Head of caudate nucleus (tissue), 42 donors: ENCODE results near the gene FASTK.

Source experiments
- DNase-seq, 42 donors: peaks; one replicate each; pipeline versions ENCODE4 v3.0.0 to v3.0.0-alpha.2; 2020 to 2021; ENCODE audit warnings: mixed read lengths in 7 of 42
- intact Hi-C: fragments of 100-400 bp; cut with DNase I; formaldehyde crosslinking; loops from one replicate; pipeline ENCODE4 v1.15.0; 2022

Gene FASTK

DNA sequence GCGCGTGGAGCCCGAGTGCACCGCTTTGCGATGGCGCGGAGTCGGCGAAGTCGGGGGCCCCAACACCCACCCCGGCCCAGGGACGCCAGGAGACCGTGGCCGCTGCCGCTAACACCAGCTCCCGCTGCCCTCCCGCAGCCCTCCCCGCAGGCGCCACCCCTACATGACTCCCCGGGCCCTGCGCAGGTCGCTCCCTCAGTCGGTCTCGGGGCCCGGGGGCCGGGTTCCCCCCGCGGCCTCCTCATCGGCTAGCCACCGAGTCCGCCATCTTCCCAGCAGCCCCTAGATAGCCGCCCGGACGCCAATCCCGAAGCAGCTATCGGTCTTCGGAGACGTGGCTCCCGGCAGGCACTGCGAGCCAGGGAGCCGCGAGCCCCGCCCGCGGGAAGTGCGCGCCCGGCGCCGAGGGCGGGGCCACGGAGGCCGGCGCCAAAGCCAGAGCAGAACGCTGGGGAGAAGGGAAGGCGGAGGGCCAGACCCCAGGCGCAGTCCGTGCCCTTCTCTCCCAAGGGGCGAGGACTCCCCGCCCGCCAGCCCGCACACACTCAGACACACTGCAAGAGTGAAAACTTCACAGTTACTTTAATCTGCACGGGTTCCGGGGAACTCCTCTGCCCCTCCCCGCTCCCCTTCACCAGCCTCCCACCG, at the start of gene FASTK:
Gene FASTK (minus strand): TSS at position 288 of the 648 bp plus-strand sequence. CDS start 43 bp downstream, at position 245.
- peak; percentile 87 to 98 (median 96) for DNase-seq
- intact Hi-C loops = loop anchor here (2.0 kb wide), 1 partner anchor 22 kb away; the partner anchor contains the start of gene SLC4A2

GRCh38 chr7:151129960-151130591, 49.5 kb upstream of the FASTK start:
- DNase-seq = no peak
- intact Hi-C loops = no loop called here

DNA sequence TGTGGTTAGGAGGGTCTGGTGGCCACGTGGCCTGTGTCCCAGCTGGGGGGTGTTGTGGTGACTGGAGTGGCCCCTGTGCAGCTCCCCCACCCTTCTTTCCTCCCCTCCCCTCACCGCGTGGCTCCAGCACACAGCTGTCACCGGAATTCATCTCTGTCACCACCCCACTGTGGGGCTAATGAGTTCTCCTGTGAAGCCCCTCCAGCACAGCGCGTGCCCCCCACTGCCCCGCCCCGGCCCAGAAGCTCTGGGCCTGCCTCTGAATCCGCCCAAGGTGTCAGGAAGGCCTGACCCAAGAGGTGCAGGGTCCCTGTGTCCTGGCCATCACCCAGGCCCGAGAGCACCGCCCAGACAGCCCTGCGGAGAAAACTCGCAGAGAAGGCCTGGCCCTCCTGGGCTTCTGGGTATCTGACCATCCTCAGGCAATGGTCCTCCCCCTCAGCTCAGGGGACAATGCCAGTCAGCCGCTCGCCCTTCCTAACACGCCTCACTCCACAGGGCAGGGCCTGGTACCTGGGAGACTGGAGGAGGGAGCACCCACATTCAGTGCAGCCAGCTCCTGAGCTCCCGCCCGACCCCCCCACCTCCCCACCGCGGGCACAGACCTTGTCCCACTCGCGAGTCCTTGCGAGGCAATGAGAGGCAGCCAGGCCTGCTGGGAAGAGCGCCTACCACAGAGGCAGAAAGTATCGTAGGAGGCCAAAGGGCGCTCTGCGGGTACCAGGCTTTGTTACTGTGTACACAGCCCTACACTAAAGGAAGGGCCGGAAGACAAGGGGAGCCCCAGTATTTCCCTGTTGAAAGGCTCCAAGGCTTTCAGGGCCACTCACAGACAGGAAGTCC, 48.7 kb upstream of the FASTK start:
- intact Hi-C loops = no loop called here
- no peak for DNase-seq

DNA sequence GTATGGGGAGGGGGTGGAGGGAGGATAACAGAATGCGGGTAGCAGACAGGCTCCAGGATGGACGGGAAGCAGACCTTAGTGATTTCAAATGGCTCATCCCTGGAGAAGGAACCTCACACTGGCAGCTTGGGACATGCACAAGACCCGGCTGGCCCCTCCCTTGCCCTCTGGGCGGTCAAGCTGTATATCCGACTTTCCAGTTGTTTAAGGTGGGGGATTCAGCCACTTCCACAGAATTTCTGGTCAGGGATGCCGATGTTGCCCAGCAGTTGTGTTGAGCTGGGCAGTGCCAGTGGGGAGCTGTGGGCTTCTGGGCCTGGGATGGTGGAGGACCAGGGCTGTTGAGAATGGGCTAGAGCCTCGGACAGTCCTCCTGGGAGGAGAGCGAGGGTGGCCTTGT, 48.1 kb upstream of the FASTK start:
- intact Hi-C loops = no loop called here
- no peak for DNase-seq

DNA sequence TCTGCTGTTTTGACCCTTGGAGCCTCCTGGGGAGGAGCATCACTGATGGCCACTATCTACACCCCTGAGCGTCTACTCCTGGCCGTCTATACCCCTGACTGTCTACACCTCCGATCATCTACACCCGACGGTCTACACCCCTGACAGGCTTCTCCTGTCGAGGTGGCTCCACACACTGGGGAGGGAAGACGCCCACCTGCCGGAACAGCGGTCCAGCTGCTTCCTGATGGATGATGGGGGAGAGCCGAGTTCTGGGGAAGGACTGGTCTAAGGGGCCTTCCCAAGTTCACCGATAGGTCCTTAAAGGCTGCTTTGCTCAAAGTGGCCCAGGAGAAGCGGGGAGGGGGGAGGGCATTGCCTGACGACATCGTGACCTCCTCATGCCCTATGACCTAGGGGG, 47.5 kb upstream of the FASTK start:
- intact Hi-C loops = no loop called here
- DNase-seq = no peak

DNA sequence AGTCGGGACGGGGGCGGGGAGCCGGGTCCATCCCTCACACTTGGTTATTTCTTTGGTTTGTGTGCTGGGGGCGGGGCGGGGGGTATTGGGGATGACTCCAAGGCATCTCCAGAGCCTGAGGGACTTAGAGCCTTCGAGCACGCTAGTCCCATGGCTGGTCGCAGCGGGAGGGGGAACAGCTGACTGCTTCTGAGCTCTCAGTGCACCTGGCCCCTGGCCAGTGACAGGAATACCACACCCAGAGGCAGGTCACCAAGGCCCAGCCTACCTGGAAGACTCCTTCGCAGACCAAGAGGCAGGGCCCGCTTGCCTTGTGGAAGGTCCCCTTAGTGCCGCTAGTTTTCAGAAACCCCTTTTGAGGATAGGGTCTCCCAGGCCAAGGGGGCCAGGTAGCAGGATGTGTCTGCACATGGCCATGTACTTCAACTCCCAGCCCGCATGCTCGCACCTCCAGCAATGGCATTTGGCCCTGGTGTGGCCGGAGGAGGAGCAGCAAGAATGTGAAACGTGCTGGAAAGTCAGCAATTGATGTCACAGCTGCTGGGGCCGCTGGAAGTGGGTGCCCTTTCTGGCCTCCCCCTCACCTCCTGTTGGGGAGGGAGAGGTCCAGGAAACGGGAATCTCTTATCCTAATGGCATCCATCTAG, 46.0 kb upstream of the FASTK start:
- DNase-seq = no peak
- intact Hi-C loops = no loop called here

DNA sequence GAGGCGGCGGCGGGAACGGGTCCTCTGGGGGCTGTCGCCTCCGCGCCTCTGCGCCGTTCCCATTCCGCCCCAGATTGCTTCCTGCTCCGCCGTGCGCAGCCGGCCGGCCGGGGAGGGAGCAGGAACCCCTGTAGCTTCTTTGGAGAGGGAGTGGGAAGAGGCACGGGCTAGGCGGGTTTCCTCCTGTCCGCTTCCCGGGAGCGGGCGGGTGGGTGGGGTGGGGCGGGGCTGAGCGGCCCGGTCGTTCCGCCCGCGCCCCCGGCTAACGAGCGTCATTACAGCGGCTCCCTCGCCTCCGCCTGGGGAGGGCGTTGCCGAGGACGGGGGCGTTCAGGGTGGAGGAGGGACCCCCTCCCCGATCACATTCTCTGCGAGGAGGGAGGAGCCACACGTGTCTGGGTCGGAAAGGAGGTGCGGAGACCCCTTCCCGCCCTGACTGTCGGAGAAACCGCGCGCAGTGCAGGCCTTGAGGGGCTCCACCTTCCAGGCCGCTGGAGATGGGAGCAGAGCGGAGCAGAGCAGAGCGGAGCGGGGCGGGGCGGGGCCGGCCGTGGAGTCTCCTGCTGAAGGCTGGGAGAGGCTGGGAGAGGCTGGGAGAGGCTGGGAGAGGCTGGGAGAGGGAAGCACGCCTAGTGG, 45.4 kb upstream of the FASTK start:
- intact Hi-C loops = no loop called here
- DNase-seq = peak in 21 of 42 donors; percentile 16 to 71 (median 44)

DNA sequence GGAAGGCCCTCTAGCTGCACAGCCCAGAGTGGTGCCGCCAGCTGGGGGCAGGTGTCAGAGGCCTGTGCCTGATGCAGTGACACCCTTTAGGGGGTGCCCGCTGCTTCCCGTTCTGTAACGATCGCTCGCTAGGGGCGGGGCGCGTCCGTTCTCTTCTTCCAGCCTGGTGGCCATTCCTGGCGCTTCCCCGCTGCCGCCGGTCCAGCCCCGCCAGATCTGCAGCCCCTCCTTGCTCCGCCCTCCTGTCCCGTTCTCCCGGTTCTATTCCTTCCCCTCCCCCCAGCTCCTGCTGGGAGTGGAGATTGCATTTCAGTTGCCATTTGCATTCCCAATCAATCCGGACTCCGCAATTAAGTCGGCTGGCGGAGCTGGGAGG, 44.8 kb upstream of the FASTK start:
- peak in 10 of 42 donors; percentile 21 to 54 (median 36) for DNase-seq
- intact Hi-C loops = no loop called here

- no peak for DNase-seq
- intact Hi-C loops = loop anchor here (1.0 kb wide), 1 partner anchor 47 kb away; no protein-coding TSS in a partner anchor
Measured at GRCh38 chr7:151124899-151125399, 44.3 kb upstream of the FASTK start.

- no peak for DNase-seq
- intact Hi-C loops = loop anchor here (1.0 kb wide), 1 partner anchor 48 kb away; no protein-coding TSS in a partner anchor
Measured at GRCh38 chr7:151124481-151124880, 43.9 kb upstream of the FASTK start.

- peak; percentile 70 to 96 (median 90) for DNase-seq
- intact Hi-C loops = loop anchor here (1.0 kb wide), 1 partner anchor 48 kb away; no protein-coding TSS in a partner anchor
Measured at GRCh38 chr7:151123822-151124464, 43.3 kb upstream of the FASTK start.

GRCh38 chr7:151123158-151123821, 42.7 kb upstream of the FASTK start:
- DNase-seq = no peak
- intact Hi-C loops = no loop called here

DNA sequence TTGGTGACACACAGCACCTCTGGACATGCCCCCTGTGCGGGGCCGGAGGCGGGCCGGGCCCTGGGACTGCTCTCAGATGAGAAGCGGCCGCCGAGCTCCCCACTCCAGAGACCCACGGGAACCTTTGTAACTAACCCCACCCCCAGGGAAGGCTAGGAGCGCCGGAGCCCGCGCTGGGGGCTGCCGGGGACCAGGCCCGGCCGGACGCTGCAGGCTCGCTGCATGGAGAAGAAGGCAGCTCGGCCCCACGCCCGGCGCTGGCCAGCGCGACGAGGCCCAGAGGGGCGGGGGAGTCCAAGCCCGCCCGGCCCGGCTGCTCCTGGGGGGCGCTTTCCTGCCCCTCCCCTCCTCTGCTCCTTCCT, 42.2 kb upstream of the FASTK start:
- DNase-seq = no peak
- intact Hi-C loops = no loop called here

- no peak for DNase-seq
- intact Hi-C loops = no loop called here
Measured at GRCh38 chr7:151122276-151122675, 41.7 kb upstream of the FASTK start.

DNA sequence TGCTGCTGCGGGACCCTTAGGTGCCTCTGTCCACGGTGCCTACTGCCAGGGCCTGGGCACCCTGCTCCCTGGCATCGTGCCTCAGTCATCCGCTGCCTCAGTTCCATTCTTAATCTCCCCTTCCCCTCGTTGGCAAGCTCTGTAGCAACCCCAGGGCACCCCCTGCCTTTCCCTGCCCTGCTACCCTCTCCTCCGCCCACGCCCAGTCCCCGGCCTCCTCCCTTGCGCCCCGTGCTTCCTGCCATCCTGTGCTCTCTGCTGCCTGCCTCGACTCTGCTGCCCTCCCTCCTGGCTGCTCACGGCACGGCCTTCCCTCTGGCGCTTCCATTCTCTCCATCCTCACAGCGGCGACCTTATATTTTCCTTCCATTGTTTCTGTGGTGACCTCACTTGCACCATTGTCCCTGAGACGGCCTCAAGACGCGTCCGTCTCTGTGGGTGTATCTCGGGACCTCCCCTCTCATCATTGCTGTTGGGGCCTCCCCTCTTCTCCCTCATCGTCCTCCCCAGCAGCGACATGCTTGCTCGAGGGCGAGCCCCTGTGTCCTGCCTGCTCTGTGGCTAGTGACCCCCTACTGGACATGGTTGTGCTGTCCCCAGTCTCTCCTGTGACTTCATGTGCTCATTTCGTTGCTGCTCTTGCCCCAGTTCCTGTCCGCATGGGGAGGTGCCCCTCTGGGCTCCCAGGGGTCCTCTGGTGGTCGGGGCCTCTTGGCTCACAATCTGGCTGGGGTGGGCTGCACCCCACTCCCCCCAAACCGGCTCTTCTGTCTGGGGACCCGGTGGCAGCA, 41.0 kb upstream of the FASTK start:
- intact Hi-C loops = no loop called here
- DNase-seq = no peak

GRCh38 chr7:151120896-151121295, 40.3 kb upstream of the FASTK start:
- intact Hi-C loops = no loop called here
- DNase-seq = peak in 20 of 42 donors; percentile 26 to 75 (median 54)

- intact Hi-C loops = loop anchor here (5.0 kb wide), 1 partner anchor 107 kb away; the partner anchor contains the start of gene ABCF2
- peak in 23 of 42 donors; percentile 19 to 80 (median 56) for DNase-seq
Measured at GRCh38 chr7:151119902-151120301, 39.3 kb upstream of the FASTK start.
